Dermis microvascular lymphatic vessel endothelial cell (primary cell): ENCODE data around the gene CREB1. TPM values are rescaled to one million over a fixed set of nuclear protein-coding genes. Genes with fewer than 3 reads are reported as not detected.
A peak's percentile ranks its signal among the peaks of the same experiment; 100 is the strongest.
"Not testable (repeated sequence)": the region's sequence is repeated elsewhere in the genome, so short reads cannot be mapped to it uniquely, and the experiment has no call there.

Source experiments
- DNase-seq, 2 donors: peaks; one replicate each; pipeline versions ENCODE4 v3.0.0 to v3.0.0-alpha.2; 2010; ENCODE audit warnings: low read depth in 2 of 2
- total RNA-seq: library from RNA; depleted of rRNA; stranded (reverse); fragments of >200 nt; gene quantifications from 2 replicates; pipeline ENCODE4 v1.2.1, GENCODE V29; 2014

Gene CREB1
- 29.7 and 31.0 TPM in 2 replicates for total RNA-seq

DNA sequence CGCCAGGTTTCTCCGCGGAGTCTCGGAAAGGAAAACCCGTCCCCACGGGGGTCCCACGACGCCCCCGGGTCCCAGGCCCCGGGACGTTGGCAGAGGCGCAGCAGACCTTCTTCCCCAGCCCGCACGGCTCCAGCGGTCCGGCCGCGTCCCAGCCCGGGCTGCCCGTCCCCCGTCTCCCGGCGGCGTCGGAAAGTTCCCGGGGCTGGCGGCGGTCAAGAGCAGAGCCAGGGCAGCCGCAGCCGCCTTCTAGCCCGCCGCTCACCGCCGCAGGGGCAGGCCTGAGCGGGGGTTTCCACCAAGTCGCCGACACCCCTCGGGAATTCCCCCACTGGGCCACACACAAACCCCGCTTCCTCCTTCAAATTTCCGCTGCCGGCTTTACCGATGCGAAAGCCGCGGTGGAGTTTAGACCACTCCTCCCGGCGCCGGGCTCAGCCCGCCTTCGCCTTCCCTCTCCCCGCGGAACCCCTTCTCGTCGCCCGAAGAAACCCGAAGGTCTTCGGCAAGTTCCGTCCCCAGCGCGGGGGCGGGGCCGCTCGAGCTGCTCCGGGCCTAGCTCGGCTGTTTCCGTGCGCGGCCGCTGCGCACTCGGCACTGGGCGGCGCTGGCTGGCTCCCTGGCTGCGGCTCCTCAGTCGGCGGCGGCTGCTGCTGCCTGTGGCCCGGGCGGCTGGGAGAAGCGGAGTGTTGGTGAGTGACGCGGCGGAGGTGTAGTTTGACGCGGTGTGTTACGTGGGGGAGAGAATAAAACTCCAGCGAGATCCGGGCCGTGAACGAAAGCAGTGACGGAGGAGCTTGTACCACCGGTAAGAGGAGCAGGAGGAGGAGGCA is at the start of gene CREB1:
CREB1 (plus strand) TSS at position 633 of the 830 bp plus-strand sequence. CDS start 25,674 bp downstream, outside the sequence.
- peak; percentile 96 to 99 for DNase-seq

DNA sequence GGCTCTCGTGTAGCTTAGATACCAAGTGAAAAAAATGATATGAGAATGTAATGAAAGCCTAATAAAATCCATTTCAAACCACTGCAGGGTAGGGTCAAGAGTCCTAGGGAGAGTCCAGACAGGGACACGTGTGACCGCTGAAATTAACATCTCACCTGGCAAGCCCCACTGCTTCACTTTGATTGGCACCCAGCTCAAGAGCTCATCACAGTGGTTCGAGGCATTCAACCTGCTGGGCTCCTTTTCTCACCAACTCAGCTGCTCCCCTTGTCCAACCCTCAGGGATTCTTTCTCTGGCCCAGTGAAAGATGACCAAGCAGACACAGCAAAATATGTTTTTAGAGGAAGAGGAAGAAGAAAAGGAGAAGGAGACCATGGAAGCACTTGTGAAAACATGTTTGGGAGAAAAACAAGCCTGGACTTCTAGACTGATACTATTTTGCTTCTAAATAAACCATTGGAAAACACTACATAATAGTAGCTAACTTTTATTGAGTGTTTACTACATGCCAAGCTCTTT is 49.2 kb upstream of the CREB1 start:
- DNase-seq, result no peak

DNA sequence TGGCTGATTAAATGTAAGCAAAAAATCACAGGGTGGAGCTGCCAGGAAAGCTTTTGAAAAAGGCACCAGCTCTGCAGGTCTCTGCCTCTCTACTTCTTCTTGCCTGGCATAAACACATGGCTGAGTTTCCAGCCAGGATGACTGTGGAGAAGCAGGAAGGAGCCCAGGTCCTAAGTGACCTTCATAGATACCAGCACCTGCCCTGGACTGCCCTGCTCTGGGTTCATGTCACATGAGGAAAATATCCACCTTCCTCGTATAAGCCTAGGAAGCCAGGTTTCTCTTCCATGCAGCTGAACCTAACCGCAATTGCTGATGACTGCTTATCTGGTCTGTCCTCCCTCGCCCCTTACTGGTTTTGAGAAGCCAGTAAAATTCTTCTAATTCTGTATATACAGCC is 47.8 kb upstream of the CREB1 start:
- no peak for DNase-seq

DNA sequence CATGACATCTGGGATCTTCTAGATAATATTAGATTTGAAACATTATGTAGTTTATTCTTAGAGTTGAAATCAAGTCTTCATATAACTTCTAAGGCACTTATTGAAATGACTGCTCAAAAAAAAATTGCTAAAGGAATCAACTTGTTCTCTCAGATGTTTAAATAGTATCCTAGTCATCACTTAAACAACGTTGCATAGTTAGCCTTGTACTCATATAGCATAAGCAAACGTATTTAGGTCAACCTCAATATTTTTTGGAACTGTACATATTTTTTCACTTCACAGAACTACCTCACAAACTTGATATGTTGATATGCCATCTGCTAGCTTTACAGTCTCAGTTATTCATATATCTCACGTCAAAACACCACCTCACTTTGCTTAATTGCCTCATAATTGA is 47.1 kb upstream of the CREB1 start:
- no peak for DNase-seq

DNA sequence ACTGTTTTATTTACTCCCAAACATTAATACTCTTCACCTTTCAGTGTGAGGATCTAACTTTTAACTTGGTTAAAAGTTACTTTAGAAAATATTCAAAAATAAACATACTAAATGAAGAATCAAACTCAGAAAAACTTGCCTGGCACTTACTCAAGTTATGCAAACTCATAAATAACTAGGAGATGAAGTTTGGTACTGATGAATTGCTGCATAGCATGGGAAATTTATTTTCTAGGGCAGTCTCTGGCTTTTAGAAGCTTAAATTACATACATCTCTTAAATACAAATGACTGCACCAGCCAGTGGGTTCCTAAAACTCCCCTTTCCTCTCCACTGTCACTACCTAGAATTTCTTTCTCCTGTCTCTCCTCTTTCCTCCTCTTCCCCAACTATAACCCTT is 46.7 kb upstream of the CREB1 start:
- DNase-seq, result no peak

DNA sequence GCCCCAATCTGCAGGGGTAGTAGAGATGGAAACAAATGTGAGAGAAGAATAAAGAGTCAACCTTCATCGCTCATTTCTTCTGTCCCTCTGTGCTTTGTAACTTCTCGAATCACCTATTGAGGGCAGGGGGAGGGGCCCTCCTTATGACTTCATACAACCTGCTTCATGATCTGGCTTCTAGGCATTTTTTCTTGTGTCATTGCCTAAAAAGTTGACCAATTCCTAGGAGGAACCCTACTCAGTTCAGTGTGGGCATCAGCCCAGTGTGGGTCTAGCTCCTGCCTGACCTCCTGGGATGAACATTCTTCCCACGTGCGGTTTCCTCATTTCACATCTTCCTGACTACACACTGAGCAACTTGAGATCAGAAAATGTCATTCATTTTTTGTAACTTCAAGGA is 46.3 kb upstream of the CREB1 start:
- DNase-seq, result no peak

DNA sequence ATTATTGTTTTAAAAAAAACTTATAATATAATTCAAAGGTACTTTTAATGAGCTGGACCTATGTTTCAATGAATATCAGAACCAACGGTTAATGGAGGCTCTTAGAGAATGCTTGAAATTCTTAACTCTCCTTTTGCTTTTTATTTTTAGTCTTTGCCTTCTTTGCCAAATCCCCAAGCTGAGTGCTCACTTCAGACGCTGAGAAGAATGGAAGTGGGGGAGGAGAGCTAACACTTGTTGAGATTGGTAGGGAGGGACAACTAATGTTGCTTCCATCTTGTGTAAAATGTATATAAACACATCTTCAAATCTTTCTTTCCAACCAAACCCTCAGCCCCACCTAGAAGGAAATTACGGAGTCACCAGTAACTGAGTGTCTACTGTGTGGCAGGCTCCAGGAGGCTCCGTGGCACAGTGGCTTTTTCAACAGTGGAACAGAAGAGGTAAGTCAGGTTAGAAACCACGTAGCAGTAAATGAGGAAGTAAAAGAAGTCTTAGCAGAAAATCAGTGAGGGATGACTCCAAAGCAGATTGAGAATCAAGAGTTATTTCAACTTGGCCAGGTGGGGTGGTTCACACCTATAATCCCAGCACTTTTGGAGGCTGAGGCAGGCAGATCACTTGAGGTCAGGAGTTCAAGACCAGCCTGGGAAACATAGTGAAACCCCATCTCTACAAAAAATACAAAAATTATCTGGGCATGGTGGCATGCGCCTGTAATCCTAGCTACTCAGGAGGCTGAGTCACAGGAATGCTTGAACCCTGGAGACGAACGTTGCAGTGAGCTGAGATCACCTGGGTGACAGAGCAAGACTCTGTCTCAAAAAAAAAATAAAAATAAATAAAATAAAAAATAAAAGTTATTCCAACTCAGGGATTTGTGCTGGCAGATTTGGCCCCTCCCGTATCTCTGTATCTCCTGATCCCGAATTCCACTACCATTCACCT is 45.0 kb upstream of the CREB1 start:
- no peak for DNase-seq

DNA sequence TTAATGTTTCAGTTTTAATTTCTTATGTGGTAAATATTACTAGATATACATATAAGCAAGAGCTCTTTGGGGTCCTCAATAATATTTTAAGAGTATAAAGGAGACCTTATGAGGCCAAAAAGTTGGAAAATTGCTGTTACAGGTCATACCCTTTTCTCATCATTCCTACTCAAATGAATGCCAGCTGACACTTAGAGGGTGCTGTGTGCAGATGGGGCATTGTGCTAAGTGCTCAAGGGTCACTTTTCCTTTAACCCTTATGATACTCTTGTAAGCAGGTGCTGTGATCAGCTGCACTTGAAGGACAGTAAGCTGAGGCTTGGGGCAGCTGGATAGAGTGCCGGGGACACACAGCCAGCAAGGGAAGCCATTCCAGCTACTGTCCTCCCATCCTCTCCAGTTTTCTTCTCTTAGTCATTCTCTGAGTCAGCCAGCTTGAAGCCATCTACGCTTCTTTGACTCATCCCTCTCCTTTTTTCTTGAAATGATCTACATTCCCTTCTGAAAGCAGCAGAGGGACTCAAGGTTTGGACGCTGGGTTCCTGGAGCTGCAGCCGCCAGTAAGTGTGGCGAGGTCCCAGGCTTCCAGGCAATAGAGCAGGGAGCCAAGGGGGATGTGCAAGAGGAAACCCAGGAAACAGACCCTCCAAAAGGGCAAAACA is 42.0 kb upstream of the CREB1 start:
- DNase-seq, result no peak

DNA sequence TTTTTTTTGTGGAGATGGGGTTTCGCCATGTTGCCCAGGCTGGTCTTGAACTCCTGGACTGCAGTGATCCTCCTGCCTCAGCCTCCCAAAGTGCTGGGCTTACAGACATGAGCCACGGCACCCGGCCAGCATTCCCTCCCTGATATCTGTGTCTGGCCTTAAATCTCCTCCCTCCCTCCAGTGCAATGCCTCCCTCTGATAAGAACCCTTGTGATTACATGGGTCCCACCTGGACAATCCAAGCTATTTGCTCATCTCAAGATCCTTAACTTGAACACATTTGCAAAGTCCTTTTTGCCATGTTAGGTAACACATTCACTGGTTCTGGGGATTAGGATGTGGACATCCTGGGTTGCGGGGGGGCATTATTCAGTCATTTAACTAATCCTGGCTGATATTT is 40.5 kb upstream of the CREB1 start:
- DNase-seq, result no peak

DNA sequence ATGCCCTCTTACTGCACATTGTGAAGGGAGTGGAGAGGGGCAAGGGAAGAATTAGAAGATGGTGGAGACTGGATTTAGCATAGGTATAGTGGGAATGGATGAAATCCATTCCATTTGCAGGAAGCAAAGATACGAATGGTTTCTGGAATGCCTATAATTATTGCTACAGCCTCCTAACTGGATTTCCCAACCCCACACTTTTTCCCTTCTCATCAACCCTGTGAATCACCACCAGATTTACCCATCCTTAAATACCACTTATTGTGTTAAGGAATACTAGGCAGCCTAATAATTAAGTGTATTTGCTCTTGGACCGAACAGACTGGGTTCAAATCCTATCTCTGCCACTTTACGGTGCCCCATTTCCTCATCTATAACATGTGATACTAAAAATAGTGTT is 39.3 kb upstream of the CREB1 start:
- DNase-seq, result no peak

DNA sequence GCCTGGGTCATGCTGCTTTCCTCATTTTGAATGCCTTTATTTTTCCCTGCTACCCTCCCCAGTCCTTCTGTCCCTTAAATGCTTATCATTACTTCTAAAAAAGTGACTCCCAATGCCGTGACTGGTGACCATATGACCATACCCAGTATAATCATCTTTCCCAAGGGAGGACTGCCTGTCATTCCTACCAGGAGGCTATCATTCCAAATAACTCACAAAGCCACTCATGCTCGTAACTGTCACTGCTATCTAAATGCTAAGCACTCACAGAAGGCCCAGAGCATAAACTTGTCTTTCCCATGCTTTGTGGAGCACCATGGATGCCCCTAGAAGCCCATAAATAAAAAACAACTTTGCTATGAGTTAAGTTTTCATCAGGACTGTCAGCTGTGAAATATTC is 38.7 kb upstream of the CREB1 start:
- DNase-seq, result no peak

DNA sequence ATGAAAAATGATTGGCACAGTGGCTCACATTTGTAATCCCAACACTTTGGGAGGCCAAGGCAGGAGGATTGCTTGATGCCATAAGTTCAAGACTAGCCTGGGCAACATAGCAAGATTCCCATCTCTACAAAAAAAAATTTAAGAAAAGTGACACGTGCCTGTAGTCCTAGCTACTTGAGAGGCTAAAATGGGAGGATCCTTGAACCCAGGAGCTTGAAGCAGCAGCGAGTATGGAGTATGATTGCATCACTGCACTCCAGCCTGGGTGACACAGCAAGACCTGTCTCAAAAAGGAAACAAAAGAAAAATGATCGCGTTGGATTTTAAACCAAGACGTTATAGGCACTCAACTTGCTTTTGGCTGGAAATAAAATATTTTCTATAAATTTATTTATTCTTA is 37.8 kb upstream of the CREB1 start:
- DNase-seq, result no peak

DNA sequence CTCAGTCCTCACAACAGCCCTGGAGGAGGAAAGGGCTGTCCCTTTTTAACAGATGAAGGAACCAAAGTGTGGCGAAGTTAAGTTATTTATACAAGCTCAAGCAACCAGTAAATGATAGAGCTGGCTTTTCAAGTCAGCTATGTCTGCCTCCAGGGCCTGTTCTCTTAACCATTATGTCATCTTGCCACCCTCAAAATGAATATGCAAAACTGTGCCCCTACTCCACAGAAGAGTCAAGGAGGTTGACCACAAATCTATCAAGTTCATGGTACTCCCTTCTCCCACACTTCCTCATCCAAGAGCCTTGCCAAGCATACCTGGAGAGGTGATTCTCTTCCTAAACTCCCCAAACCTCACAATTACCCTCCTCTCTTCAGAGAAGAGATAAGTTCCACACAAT is 37.3 kb upstream of the CREB1 start:
- no peak for DNase-seq

DNA sequence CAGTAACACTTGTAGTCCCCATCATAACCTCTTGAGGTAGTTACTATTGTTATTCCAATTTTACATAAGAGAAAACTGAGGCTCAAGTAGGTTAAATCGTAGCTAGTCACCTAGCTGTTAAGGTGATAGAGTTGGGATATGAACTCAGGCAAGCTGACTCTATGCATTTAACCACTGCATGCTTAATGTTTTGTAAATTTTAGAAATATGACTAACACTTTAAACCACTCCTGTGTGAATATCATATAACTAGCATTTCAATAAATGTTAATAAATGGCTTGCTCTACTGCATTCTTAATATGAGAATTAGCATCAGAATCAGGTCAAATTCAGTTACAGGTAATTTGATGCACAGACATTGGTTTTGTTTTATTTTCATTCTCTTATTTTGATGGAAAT is 35.6 kb upstream of the CREB1 start:
- no peak for DNase-seq

DNA sequence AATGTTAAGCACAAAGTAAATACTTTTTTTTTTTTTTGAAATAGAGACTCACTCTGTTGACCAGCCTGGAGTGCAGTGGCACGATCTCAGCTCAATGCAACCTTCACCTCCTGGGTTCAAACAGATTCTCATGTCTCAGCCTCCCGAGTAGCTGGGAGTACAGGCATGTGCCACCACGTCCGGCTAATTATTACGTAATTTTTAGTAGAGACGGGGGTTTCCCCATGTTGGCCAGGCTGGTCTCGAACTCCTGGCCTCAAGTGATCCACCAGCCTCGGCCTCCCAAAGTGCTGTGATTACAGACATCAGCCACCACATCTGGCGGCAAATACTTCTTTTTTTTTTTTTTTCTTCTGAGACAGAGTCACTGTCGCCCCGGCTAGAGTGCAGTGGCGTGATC is 32.8 kb upstream of the CREB1 start:
- not testable (repeated sequence) for DNase-seq

DNA sequence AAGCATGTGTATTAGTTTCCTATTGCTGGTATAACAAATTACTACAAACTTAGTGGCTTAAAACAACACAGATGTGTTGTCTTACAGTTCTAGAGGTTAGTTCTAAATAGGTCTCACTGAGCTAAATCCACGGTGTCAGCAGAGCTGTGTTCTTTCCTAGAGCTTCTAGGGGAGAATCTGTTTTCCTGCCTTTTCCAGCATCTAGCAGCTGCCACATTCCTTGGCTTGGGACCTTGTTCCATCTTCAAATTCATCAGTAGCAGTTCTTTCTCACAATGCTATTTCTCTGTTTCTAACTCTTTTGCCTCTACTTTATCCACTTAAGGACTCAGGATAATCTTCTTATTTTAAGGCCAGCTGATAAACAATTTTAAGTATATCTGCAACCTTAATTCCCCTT is 32.2 kb upstream of the CREB1 start:
- DNase-seq, result no peak

DNA sequence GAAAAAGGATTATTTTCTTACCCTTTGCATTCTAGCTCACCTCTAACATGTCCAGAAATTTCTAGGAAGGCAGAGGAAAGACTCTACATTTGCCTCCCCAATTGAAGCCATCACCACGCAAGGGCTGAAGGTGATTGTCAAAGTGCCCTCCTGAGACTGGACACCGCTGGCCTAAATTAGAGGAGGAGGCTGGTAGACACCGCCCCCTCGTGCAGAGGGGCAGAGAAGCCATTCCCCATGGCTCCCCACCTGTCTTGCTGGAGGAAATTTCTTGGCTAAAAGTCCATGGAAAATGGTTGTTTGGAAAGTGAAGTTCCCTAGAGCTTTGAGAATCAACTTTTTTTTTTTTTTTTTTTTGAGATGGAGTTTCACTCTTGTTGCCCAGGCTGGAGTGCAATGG is 31.3 kb upstream of the CREB1 start:
- DNase-seq, result no peak

DNA sequence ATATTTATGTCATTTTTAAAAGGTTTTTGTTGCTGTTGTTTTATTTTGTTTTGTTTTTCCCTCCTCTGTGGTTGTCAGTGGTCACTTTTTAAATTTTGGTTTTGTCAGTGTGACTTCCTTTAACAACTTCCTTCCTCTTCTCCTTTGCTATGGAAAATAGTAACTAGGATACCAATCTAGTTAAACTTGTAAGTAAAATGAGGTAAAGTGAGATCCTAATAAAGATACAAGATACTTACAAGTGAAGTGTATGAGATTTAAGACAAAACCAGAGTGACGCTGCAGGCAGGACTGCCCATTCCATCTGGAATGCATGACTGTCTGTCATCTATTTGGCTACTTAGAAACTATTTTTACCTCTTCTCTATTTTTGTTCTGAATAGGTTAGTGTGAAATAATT is 30.6 kb upstream of the CREB1 start:
- peak; percentile 25 to 84 for DNase-seq

DNA sequence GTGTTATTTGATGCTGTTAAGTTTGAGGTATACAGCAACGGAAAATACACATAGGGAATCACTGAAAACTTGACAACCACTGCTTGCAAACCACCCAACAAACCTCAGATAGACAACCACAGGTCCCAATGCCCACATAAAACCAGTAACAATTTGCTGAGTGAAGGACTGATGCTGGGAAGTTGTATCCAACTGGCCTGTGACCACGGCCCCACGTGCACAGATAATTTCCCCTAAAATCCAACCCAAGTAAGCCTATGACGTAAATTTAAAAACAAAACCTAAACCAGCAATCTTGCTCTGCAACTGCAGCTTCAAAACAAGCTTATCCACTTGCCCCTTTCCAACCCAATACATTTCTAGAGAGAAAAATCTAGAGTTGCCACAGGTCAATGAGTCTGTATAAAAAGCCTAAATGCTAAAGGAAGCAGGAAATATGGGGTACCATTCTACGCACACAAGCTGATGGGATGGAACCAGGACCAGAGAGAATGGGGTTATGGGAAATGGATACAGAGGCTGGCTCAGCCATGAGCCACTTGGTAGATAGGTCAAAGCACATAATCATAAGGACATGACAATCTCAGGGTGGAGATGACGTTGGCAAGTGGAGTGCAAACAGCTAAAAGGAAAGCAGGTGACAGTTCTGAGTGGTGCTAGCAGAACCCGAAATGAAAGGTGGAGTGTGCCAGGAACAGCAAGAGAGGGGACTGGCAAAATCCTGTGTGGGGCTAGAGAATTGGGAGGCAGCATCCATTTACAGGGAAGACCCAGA is 27.8 kb upstream of the CREB1 start:
- no peak for DNase-seq

DNA sequence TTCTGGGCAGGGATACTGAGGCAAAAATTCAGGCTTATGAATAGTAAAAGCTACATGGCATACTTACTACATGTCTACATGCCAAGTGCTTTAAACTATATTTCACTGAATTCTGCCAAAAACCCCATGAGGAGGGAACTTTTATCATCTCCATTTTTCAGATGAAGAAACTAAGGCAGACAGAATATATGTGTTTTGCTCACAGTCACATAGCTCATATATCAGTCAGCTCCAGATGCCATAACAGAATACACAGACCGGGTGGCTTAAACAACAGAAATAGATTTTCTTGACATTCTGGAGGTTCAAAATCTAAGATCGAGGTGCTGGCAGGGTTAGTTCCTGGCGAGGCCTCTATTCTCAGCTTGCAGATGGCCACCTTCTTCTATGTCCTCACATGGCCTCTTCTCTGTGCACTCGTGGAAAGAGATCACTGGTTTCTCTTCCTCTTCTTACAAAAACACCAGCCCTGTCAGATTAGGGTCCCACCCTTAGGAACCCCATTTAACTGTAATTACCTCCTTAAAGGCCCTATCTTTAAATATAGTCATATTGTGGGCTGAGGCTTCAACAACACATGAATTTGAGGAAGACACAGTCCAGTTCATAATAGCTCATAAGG is 27.1 kb upstream of the CREB1 start:
- no peak for DNase-seq

DNA sequence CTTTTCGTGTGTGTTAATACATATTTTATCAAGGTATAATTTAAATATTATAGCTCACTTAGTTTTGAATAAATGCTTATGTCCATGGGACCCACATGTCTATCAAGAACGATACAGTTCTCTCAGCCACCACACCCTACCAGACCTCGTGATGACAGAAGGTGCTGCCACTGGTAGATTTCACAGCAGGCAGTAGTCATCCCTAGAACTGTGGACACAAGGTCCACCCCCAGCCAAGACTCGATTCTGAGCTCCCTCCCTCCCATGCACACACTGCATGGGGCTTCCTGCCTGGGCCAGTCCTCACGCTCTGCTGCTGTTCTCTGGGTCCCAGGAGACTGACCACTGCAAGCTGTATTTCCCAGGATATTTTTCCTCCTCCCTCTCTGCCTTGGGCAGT is 26.5 kb upstream of the CREB1 start:
- DNase-seq, result no peak
